GM20000 (cell line): ENCODE results near the gene BYSL.

Experiments used
- DNase-seq: peaks from one replicate; pipeline ENCODE4 v3.0.0; 2012; ENCODE audit warnings: low spot score
- TF ChIP-seq, protein P1 (sequence below): IDR thresholded peaks from 2 replicates; pipeline ENCODE4 v1.5.1; 2012; ENCODE audit warnings: mild to moderate bottlenecking, control low read depth; ENCODE audit errors: extremely low read depth, missing control alignments

Gene BYSL

DNA sequence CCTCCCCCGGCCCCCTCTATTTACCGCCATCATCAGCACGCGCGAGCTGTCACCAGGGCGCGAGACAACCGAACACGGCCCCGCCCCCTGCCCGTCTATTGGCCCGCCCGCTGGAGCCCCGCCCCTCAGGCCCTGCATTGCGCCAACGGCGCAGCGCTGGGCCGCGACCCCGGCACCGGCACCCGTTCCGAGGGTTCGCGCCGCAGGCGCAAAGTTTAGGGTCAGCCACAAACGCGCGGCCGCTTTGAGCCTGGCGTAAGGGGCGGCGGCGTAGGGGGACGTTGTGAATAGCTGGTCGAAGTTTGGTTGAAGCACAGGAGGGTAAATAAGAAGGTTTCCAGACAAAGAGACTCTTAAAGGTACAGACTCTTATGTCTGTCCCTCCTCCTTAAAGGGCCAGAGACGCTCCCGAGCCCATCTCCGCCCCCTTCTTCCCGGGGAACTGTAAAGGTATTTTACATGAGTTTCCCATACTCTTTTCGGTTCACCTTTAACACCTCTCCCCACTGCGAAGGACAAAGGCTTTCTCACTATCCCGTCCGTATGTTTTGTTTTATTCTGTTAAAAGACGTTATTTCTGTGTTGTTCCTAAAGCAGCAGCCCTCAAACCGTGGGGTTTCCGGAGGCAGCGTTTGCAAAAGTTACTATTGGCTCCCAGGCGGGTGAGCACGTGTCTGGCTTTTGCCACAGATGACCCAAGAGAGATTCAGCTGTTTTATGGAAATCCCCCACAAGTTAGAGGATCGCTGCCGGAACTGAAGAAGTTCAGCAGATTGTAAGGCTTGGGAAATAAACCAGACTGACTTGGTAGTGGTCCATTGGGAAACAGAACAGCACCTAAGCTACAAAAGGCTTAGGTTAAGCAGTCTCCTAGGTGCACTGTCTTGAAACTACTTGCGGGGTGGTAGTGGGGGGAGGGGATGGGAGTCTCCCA, 25.7 kb upstream of the BYSL start, which contains the start of gene USP49:
Gene USP49, minus strand, starts transcription at position 76 of the 934 bp plus-strand sequence. CDS start 88,392 bp downstream, outside the sequence.
- TF ChIP-seq, protein P1, sequence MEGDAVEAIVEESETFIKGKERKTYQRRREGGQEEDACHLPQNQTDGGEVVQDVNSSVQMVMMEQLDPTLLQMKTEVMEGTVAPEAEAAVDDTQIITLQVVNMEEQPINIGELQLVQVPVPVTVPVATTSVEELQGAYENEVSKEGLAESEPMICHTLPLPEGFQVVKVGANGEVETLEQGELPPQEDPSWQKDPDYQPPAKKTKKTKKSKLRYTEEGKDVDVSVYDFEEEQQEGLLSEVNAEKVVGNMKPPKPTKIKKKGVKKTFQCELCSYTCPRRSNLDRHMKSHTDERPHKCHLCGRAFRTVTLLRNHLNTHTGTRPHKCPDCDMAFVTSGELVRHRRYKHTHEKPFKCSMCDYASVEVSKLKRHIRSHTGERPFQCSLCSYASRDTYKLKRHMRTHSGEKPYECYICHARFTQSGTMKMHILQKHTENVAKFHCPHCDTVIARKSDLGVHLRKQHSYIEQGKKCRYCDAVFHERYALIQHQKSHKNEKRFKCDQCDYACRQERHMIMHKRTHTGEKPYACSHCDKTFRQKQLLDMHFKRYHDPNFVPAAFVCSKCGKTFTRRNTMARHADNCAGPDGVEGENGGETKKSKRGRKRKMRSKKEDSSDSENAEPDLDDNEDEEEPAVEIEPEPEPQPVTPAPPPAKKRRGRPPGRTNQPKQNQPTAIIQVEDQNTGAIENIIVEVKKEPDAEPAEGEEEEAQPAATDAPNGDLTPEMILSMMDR, result no peak
- peak; percentile 96 for DNase-seq

GRCh38 chr6:41896281-41896680, 25.0 kb upstream of the BYSL start:
- no peak for DNase-seq
- TF ChIP-seq, protein P1, result no peak

DNA sequence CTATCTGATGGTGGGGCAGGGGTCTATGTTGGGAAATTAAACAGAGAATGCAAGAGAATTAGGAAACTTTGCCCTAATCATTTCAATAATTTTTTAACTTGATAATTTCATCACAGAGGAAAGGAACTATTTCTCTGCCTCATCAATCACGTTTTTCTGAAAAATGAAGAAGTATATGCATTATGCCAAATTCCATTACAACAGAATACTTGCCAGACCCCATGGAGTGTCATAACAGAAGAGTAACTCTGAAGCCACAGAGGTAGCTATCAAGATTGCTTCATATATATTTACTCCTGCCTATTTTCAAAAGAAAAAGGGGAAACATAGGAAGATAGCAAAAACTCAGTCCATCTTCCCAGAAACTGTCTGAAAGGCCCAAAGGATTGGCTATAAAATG, 20.4 kb upstream of the BYSL start:
- no peak for DNase-seq
- TF ChIP-seq, protein P1, result no peak

- DNase-seq, result peak; percentile 33
Measured at GRCh38 chr6:41901882-41902519, 19.3 kb upstream of the BYSL start.

DNA sequence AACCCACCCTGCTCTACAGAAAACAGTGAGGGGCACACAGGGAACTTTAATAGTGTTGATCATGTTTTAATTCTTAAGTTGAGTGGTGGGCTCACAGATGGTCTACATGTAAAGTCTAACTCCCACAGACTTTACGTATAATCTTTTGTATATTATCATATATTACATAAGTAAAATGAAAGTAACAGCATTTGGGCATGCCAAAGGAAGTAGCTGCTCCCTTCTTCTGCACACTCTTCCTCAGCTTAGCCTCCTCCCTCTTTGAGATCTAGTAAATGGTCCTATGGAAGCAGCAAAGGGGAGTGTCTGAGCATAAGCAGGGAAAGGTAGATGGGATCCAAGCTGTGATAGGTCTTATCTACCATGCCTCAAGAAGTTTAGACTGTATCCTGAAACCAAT, 11.6 kb upstream of the BYSL start:
- no peak for DNase-seq
- TF ChIP-seq, protein P1, result no peak

More at GRCh38 chr6:41901882-41902519, 19.3 kb upstream of the BYSL start:
- TF ChIP-seq, protein P1, result peak; percentile 44

- DNase-seq, result no peak
- TF ChIP-seq, protein P1, result no peak
Measured at GRCh38 chr6:41914343-41914742, 7.0 kb upstream of the BYSL start.
